OCI-LY3 (cell line): ENCODE results near the gene MMP2.

Experiments used
- CTCF ChIP-seq: fragments of 200-600, 300-600 bp; sonication (generic); IDR thresholded peaks from 2 replicates; pipeline ENCODE4 v1.5.1; 2014; ENCODE audit warnings: antibody characterized with exemption, low read length, low read depth
- EZH2phosphoT487 ChIP-seq: fragments of 200-600 bp; shearing (Covaris generic); IDR thresholded peaks from 2 replicates; pipeline ENCODE4 v1.6.1; 2018; ENCODE audit warnings: antibody characterized with exemption, mixed run types, low read depth

GRCh38 chr16:55474821-55475220 lies 4.2 kb upstream of the MMP2 start:
- TF ChIP-seq CTCF (no peak), EZH2phosphoT487 (no peak)
